GM12878 (cell line): ENCODE data around the gene HOXD9. TPM values are rescaled to one million over a fixed set of nuclear protein-coding genes. Genes with fewer than 3 reads are reported as not detected.

Experiments used
- ATAC-seq: fragments of 200-7000 bp; cut with Tn5 transposase; 3 replicates; pipeline ENCODE4 v1.9.1; 2020; ENCODE audit warnings: mild to moderate bottlenecking, moderate library complexity
- BruUV-seq: library from RNA; stranded (reverse); fragments of 400-500 nt; replicated peaks from 2 replicates; lab custom pipeline; 2021; lab: Mats Ljungman, UMichigan
- CTCF ChIA-PET: fragments of 300-600 bp; sonication (Branson Sonifier 250); formaldehyde crosslinking; extraction: SDS; loops from one replicate; lab custom pipeline; 2021; ENCODE audit warnings: inconsistent platforms; lab: Yijun Ruan, JAX
- POLR2A ChIA-PET: fragments of 350-600 bp; formaldehyde crosslinking; extraction: SDS; loops from one replicate; lab custom pipeline; 2021; ENCODE audit warnings: inconsistent platforms; lab: Charles Lee
- RAD21 ChIA-PET: fragments of 300-600 bp; sonication (Branson Sonifier 250); formaldehyde crosslinking; loops from one replicate; lab custom pipeline; 2023; ENCODE audit warnings: antibody characterized with exemption; ENCODE audit not compliant: unreplicated experiment; lab: Charles Lee
- SMC1A ChIA-PET: fragments of 300-600 bp; sonication (Branson Sonifier 250); formaldehyde crosslinking; loops from one replicate; lab custom pipeline; 2023; ENCODE audit not compliant: unreplicated experiment, uncharacterized antibody; lab: Charles Lee
- DNase-seq: peaks from one replicate; pipeline ENCODE4 v3.0.0-alpha.2; 2011; ENCODE audit warnings: low read depth, low spot score
- FAIRE-seq: peaks from 3 replicates; lab custom pipeline; 2011; peaks lifted over from hg19 to GRCh38; lab: Jason Lieb, UNC
- H2AFZ ChIP-seq: 2 replicates; pipeline ENCODE4 v1.6.0; 2011; ENCODE audit warnings: low read depth, low read length, control low read depth; ENCODE audit not compliant: control insufficient read depth
- H3K27ac ChIP-seq: 2 replicates; pipeline ENCODE4 v1.5.1; 2011; ENCODE audit warnings: control low read depth; ENCODE audit not compliant: control insufficient read depth, insufficient read depth
- H3K27me3 ChIP-seq, 2 experiments: replicated peaks in 1 of 2; 2 replicates each; pipeline versions ENCODE4 v1.6.0 to v1.6.1; 2011; ENCODE audit warnings: low read length in 1 of 2; ENCODE audit not compliant: control insufficient read depth in 2 of 2, insufficient read depth in 2 of 2
- H3K36me3 ChIP-seq, 2 experiments: 2 replicates each; pipeline ENCODE4 v1.5.1; 2011; ENCODE audit warnings: low read length in 1 of 2; ENCODE audit not compliant: control insufficient read depth in 2 of 2, insufficient read depth in 2 of 2
- H3K4me1 ChIP-seq: 2 replicates; pipeline ENCODE4 v1.6.1; 2011; ENCODE audit warnings: mild to moderate bottlenecking, low read length, moderate library complexity, mixed read lengths; ENCODE audit not compliant: control insufficient read depth, insufficient read depth
- H3K4me2 ChIP-seq: 2 replicates; pipeline ENCODE4 v1.6.0; 2011; ENCODE audit warnings: control low read depth; ENCODE audit not compliant: control insufficient read depth, insufficient read depth
- H3K4me3 ChIP-seq: fragments of 200-600 bp; sonication (generic); 2 replicates; pipeline ENCODE4 v1.5.1; 2016
- H3K79me2 ChIP-seq: 2 replicates; pipeline ENCODE4 v1.6.0; 2011; ENCODE audit warnings: low read length; ENCODE audit not compliant: control insufficient read depth, insufficient read depth
- H3K9ac ChIP-seq: 2 replicates; pipeline ENCODE4 v1.8.0; 2011; ENCODE audit warnings: low read length, control low read depth, mixed read lengths; ENCODE audit not compliant: control insufficient read depth, insufficient read depth
- H3K9me3 ChIP-seq: replicated peaks from 3 replicates; pipeline ENCODE4 v1.5.1; 2011; ENCODE audit warnings: mild to moderate bottlenecking, low read length; ENCODE audit not compliant: control insufficient read depth, insufficient read depth
- H4K20me1 ChIP-seq: 2 replicates; pipeline ENCODE4 v1.6.0; 2011; ENCODE audit not compliant: control insufficient read depth, insufficient read depth
- BCL3 ChIP-seq: IDR thresholded peaks from 2 replicates; pipeline ENCODE4 v1.6.1; 2011; ENCODE audit warnings: borderline replicate concordance, low read depth, mild to moderate bottlenecking, moderate library complexity, low read length; ENCODE audit not compliant: insufficient read depth, poor library complexity, severe bottlenecking
- FOS ChIP-seq: IDR thresholded peaks from 3 replicates; pipeline ENCODE4 v1.6.1; 2011; ENCODE audit warnings: borderline replicate concordance; ENCODE audit not compliant: insufficient read length; ENCODE audit errors: extremely low read depth
- HCFC1 ChIP-seq: fragments of 150-350 bp; IDR thresholded peaks from 2 replicates; pipeline ENCODE4 v1.6.1; 2014; ENCODE audit warnings: low read length
- KDM1A ChIP-seq: fragments of 200-600 bp; sonication (generic); IDR thresholded peaks from 2 replicates; pipeline ENCODE4 v1.6.1; 2016; ENCODE audit warnings: borderline replicate concordance
- NBN ChIP-seq: fragments of 450-650 bp; IDR thresholded peaks from 2 replicates; pipeline ENCODE4 v1.6.1; 2016
- NFIC ChIP-seq: IDR thresholded peaks from 2 replicates; pipeline ENCODE4 v1.6.1; 2012; ENCODE audit warnings: low read depth, mild to moderate bottlenecking, inconsistent platforms, low read length, moderate library complexity
- NRF1 ChIP-seq: conservative IDR thresholded peaks from 2 replicates; pipeline ENCODE4 v1.6.1; 2011; ENCODE audit warnings: mild to moderate bottlenecking, low read depth, low read length, improper control_type of control experiment
- PML ChIP-seq: IDR thresholded peaks from 2 replicates; pipeline ENCODE4 v1.6.1; 2012; ENCODE audit warnings: low read length, inconsistent platforms
- POLR2AphosphoS5 ChIP-seq: IDR thresholded peaks from 2 replicates; pipeline ENCODE4 v1.6.1; 2011; ENCODE audit warnings: mild to moderate bottlenecking, low read length, inconsistent platforms
- SREBF1 ChIP-seq: IDR thresholded peaks from 2 replicates; pipeline ENCODE4 v1.6.1; 2012; ENCODE audit warnings: mild to moderate bottlenecking, low read length
- TCF7 ChIP-seq: IDR thresholded peaks from 2 replicates; pipeline ENCODE4 v1.6.1; 2014; ENCODE audit warnings: antibody characterized with exemption, borderline replicate concordance
- WGBS: methylation state at CpG from one replicate; pipeline ENCODE4 v1.1.6; 2016; ENCODE audit warnings: low lambda C conversion rate; ENCODE audit not compliant: insufficient replicate concordance, insufficient coverage; ENCODE audit errors: missing lambda C conversion rate; 5-methylcytosine and 5-hydroxymethylcytosine counted together
- in situ Hi-C: fragments of 300-500 bp; cut with MboI; formaldehyde crosslinking; loops from 9 replicates; pipeline ENCODE4 v1.14.3; 2018; ENCODE audit warnings: mixed read lengths
- intact Hi-C: fragments of 100-400 bp; cut with micrococcal nuclease; formaldehyde crosslinking; loops from one replicate; pipeline ENCODE4 v1.14.2; 2022; ENCODE audit not compliant: unreplicated experiment
- polyA plus RNA-seq, 11 experiments: library from polyadenylated mRNA; depleted of rRNA in 4 of 11; unstranded in 6 of 11; stranded (reverse) in 5 of 11; fragments of >200 nt; fragmentation: Nextera tagmentation in 4 of 11; fragmentation: Illumina TruSeq in 1 of 11; extraction: Ambion mirVana in 4 of 11; extraction: Trizol in 1 of 11; gene quantifications; 1 replicate in 1 of 11; 2 replicates in 10 of 11; pipeline versions ENCODE4 v1.2.1 to v1.2.3, GENCODE V29; 2011 to 2016; ENCODE audit warnings: inconsistent platforms in 2 of 11, missing spikeins in 2 of 11, low read depth in 1 of 11
- total RNA-seq, 4 experiments: library from RNA; depleted of rRNA in 3 of 4; stranded (reverse); fragments of >200 nt in 3 of 4; fragmentation: Illumina TruSeq in 1 of 4; extraction: Trizol in 1 of 4; gene quantifications; 2 replicates each; pipeline versions ENCODE4 v1.2.1 to v1.2.3, GENCODE V29; 2013 to 2021
- TF ChIP-seq, protein P1 (sequence below): IDR thresholded peaks from 2 replicates; pipeline ENCODE4 v1.6.1; 2011; ENCODE audit warnings: low read depth, mild to moderate bottlenecking, low read length, moderate library complexity, borderline replicate concordance; ENCODE audit errors: extremely low read depth
- TF ChIP-seq, protein P2 (sequence below): IDR thresholded peaks from 2 replicates; pipeline ENCODE4 v1.6.1; 2012; ENCODE audit warnings: low read length, inconsistent platforms
- TF ChIP-seq, protein P3 (sequence below): IDR thresholded peaks from 2 replicates; pipeline ENCODE4 v1.6.1; 2012; ENCODE audit warnings: improper control_type of control experiment, low read depth, low read length; ENCODE audit not compliant: insufficient replicate concordance
- TF ChIP-seq, protein P4 (sequence below): IDR thresholded peaks from 2 replicates; pipeline ENCODE4 v1.6.1; 2012; ENCODE audit warnings: low read depth, low read length, improper control_type of control experiment

HOXD9 gene
- total and polyA plus RNA-seq, 10 of the 15 experiments (the other 5 are each of a cell fraction or from before 2014, with no cell fraction given), result not detected

- H3K9me3 ChIP-seq, result no peaks in the 10 kb centered on the region; the same call in 2 of the 3 replicates
- FAIRE-seq (no peak), ATAC-seq (no peak), DNase-seq (no peak)
- no peak overlapping the region for H2AFZ ChIP-seq
- H3K27ac ChIP-seq, result no peak overlapping the region
- intact Hi-C loops, result no loop called here
- CTCF ChIA-PET, result interaction anchor here (0.5 to 2.6 kb wide), 5 partner anchors 9 to 1835 kb away, joined by 3 to 11 read pairs (median 3); no protein-coding TSS in a partner anchor
- RAD21 ChIA-PET, result no interaction called here
- no peaks in the 10 kb centered on the region for H4K20me1 ChIP-seq
- no peak overlapping the region for H3K4me2 ChIP-seq
- peaks cover 18 to 50% of the 10 kb centered on the region in 2 experiments for H3K27me3 ChIP-seq
- no peaks in the 10 kb centered on the region for H3K36me3 ChIP-seq
- SMC1A ChIA-PET, result no interaction called here
- no peak overlapping the region for H3K4me3 ChIP-seq
- no peak overlapping the region for H3K9ac ChIP-seq
- H3K79me2 ChIP-seq, result no peaks in the 10 kb centered on the region
- 0% methylated on average over 2 of the region's 2 CpGs for WGBS
- BruUV-seq, result no TSS peak
- peaks cover 3% of the 10 kb centered on the region; the same call in 1 of the 2 replicates for H3K4me1 ChIP-seq
- in situ Hi-C loops, result no loop called here
- POLR2A ChIA-PET, result no interaction called here
- TF ChIP-seq NFIC (no peak), HCFC1 (no peak), PML (no peak), SREBF1 (no peak), KDM1A (no peak), FOS (no peak), NBN (no peak), NRF1 (no peak), BCL3 (no peak), TCF7 (no peak), POLR2AphosphoS5 (no peak)
- TF ChIP-seq, protein P1, sequence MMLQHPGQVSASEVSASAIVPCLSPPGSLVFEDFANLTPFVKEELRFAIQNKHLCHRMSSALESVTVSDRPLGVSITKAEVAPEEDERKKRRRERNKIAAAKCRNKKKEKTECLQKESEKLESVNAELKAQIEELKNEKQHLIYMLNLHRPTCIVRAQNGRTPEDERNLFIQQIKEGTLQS, result no peak
- TF ChIP-seq, protein P2, sequence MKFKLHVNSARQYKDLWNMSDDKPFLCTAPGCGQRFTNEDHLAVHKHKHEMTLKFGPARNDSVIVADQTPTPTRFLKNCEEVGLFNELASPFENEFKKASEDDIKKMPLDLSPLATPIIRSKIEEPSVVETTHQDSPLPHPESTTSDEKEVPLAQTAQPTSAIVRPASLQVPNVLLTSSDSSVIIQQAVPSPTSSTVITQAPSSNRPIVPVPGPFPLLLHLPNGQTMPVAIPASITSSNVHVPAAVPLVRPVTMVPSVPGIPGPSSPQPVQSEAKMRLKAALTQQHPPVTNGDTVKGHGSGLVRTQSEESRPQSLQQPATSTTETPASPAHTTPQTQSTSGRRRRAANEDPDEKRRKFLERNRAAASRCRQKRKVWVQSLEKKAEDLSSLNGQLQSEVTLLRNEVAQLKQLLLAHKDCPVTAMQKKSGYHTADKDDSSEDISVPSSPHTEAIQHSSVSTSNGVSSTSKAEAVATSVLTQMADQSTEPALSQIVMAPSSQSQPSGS, result no peak
- TF ChIP-seq, protein P3, sequence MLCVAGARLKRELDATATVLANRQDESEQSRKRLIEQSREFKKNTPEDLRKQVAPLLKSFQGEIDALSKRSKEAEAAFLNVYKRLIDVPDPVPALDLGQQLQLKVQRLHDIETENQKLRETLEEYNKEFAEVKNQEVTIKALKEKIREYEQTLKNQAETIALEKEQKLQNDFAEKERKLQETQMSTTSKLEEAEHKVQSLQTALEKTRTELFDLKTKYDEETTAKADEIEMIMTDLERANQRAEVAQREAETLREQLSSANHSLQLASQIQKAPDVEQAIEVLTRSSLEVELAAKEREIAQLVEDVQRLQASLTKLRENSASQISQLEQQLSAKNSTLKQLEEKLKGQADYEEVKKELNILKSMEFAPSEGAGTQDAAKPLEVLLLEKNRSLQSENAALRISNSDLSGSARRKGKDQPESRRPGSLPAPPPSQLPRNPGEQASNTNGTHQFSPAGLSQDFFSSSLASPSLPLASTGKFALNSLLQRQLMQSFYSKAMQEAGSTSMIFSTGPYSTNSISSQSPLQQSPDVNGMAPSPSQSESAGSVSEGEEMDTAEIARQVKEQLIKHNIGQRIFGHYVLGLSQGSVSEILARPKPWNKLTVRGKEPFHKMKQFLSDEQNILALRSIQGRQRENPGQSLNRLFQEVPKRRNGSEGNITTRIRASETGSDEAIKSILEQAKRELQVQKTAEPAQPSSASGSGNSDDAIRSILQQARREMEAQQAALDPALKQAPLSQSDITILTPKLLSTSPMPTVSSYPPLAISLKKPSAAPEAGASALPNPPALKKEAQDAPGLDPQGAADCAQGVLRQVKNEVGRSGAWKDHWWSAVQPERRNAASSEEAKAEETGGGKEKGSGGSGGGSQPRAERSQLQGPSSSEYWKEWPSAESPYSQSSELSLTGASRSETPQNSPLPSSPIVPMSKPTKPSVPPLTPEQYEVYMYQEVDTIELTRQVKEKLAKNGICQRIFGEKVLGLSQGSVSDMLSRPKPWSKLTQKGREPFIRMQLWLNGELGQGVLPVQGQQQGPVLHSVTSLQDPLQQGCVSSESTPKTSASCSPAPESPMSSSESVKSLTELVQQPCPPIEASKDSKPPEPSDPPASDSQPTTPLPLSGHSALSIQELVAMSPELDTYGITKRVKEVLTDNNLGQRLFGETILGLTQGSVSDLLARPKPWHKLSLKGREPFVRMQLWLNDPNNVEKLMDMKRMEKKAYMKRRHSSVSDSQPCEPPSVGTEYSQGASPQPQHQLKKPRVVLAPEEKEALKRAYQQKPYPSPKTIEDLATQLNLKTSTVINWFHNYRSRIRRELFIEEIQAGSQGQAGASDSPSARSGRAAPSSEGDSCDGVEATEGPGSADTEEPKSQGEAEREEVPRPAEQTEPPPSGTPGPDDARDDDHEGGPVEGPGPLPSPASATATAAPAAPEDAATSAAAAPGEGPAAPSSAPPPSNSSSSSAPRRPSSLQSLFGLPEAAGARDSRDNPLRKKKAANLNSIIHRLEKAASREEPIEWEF, result no peak
- TF ChIP-seq, protein P4, sequence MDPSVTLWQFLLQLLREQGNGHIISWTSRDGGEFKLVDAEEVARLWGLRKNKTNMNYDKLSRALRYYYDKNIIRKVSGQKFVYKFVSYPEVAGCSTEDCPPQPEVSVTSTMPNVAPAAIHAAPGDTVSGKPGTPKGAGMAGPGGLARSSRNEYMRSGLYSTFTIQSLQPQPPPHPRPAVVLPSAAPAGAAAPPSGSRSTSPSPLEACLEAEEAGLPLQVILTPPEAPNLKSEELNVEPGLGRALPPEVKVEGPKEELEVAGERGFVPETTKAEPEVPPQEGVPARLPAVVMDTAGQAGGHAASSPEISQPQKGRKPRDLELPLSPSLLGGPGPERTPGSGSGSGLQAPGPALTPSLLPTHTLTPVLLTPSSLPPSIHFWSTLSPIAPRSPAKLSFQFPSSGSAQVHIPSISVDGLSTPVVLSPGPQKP, result no peak
Measured at GRCh38 chr2:176101216-176101830, 21.2 kb upstream of the HOXD9 start.
